ENCODE results near the gene KLHL21. TPM values are rescaled to one million over a fixed set of nuclear protein-coding genes. Genes with fewer than 3 reads are reported as not detected.
A peak's percentile ranks its signal among the peaks of the same experiment; 100 is the strongest.
"Not testable (repeated sequence)": the region's sequence is repeated elsewhere in the genome, so short reads cannot be mapped to it uniquely, and the experiment has no call there.

KLHL21 gene
- total RNA-seq, 2 donors from 2014 or later: 9.4 TPM

GRCh38 chr1:6638226-6638625 is 35.6 kb upstream of the KLHL21 start:
- Histone ChIP-seq H3K36me3 (peaks cover 4% of the 10 kb centered on the region), H3K27ac (no peak overlapping the region), H3K4me1 (no peaks in the 10 kb centered on the region), H3K9me3 (no peaks in the 10 kb centered on the region), H3K4me3 (no peak overlapping the region), H3K27me3 (no peaks in the 10 kb centered on the region), H3K9ac (ENCODE audit: low read depth in 2 of 2, low read length in 2 of 2) (no peak overlapping the region)
- TF ChIP-seq CTCF (IDR thresholded peaks at IDR 0.05): no peak
- DNase-seq: peak; percentile 53
- intact Hi-C loops (cut with DNase I): loop anchor here (10.0 kb wide), 1 partner anchor 83 kb away; the partner anchor contains the start of genes NOL9 and TAS1R1

GRCh38 chr1:6637770-6638169 is 35.1 kb upstream of the KLHL21 start:
- no peak overlapping the region for H3K27ac ChIP-seq
- H3K4me3 ChIP-seq: no peak overlapping the region
- no peaks in the 10 kb centered on the region for H3K27me3 ChIP-seq
- H3K9ac ChIP-seq (ENCODE audit: low read depth in 2 of 2, low read length in 2 of 2): no peak overlapping the region
- no peak for DNase-seq
- TF ChIP-seq CTCF (IDR thresholded peaks at IDR 0.05): no peak
- intact Hi-C loops (cut with DNase I): loop anchor here (10.0 kb wide), 1 partner anchor 83 kb away; the partner anchor contains the start of genes NOL9 and TAS1R1
- H3K4me1 ChIP-seq: no peaks in the 10 kb centered on the region
- H3K9me3 ChIP-seq: no peaks in the 10 kb centered on the region
- peaks cover 4% of the 10 kb centered on the region for H3K36me3 ChIP-seq

- not testable (repeated sequence) for H3K36me3 ChIP-seq; H3K9ac ChIP-seq (ENCODE audit: low read depth in 2 of 2, low read length in 2 of 2); H3K27me3 ChIP-seq; H3K4me1 ChIP-seq; H3K4me3 ChIP-seq; DNase-seq; H3K27ac ChIP-seq; H3K9me3 ChIP-seq
- intact Hi-C loops (cut with DNase I): loop anchor here (10.0 kb wide), 1 partner anchor 82 kb away; the partner anchor contains the start of genes NOL9 and TAS1R1
Measured at GRCh38 chr1:6636778-6637177, 34.1 kb upstream of the KLHL21 start.

- no peak overlapping the region for H3K4me3 ChIP-seq
- H3K9ac ChIP-seq (ENCODE audit: low read depth in 2 of 2, low read length in 2 of 2): no peak overlapping the region
- peaks cover 4% of the 10 kb centered on the region for H3K36me3 ChIP-seq
- DNase-seq: no peak
- H3K4me1 ChIP-seq: no peaks in the 10 kb centered on the region
- TF ChIP-seq CTCF (IDR thresholded peaks at IDR 0.05): no peak
- H3K27me3 ChIP-seq: no peaks in the 10 kb centered on the region
- intact Hi-C loops (cut with DNase I): loop anchor here (10.0 kb wide), 1 partner anchor 81 kb away; the partner anchor contains the start of genes NOL9 and TAS1R1
- H3K27ac ChIP-seq: no peak overlapping the region
- H3K9me3 ChIP-seq: no peaks in the 10 kb centered on the region
Measured at GRCh38 chr1:6635910-6636760, 33.5 kb upstream of the KLHL21 start.

- Histone ChIP-seq H3K9ac (ENCODE audit: low read depth in 2 of 2, low read length in 2 of 2) (no peak overlapping the region), H3K36me3 (peaks cover 4% of the 10 kb centered on the region), H3K9me3 (no peaks in the 10 kb centered on the region), H3K4me1 (no peaks in the 10 kb centered on the region), H3K4me3 (no peak overlapping the region), H3K27ac (no peak overlapping the region), H3K27me3 (no peaks in the 10 kb centered on the region)
- no peak for DNase-seq
- TF ChIP-seq CTCF (IDR thresholded peaks at IDR 0.05): no peak
- intact Hi-C loops (cut with DNase I): loop anchor here (10.0 kb wide), 1 partner anchor 81 kb away; the partner anchor contains the start of genes NOL9 and TAS1R1
Measured at GRCh38 chr1:6635161-6635909, 32.7 kb upstream of the KLHL21 start.
